ENCODE data around the gene PLXNA3. TPM values are rescaled to one million over a fixed set of nuclear protein-coding genes. Genes with fewer than 3 reads are reported as not detected.
"Not testable (repeated sequence)": the region's sequence is repeated elsewhere in the genome, so short reads cannot be mapped to it uniquely, and the experiment has no call there.

Gene PLXNA3
- total RNA-seq, 1 donor from 2014 or later = 73.0 TPM

- DNase-seq (ENCODE audit: low spot score) = peak; percentile 56
- no peak for ATAC-seq
- intact Hi-C loops (cut with DNase I) = no loop called here
Observed at GRCh38 chrX:154487518-154488290, 29.6 kb downstream of the PLXNA3 start.

- no peak for ATAC-seq
- peak; percentile 54 for DNase-seq (ENCODE audit: low spot score)
- intact Hi-C loops (cut with DNase I) = no loop called here
Observed at GRCh38 chrX:154488336-154489075, 30.4 kb downstream of the PLXNA3 start.

GRCh38 chrX:154489182-154489581 lies 31.1 kb downstream of the PLXNA3 start:
- DNase-seq (ENCODE audit: low spot score) (peak; percentile 54), ATAC-seq (no peak)
- intact Hi-C loops (cut with DNase I) = no loop called here

GRCh38 chrX:154490021-154490413 lies 31.9 kb downstream of the PLXNA3 start:
- ATAC-seq = no peak
- DNase-seq (ENCODE audit: low spot score) = peak; percentile 66
- intact Hi-C loops (cut with DNase I) = no loop called here

GRCh38 chrX:154490414-154491083 lies 32.5 kb downstream of the PLXNA3 start, which contains the start of gene SLC10A3:
Gene SLC10A3, minus strand, starts transcription at chrX:154490629. Its CDS starts 1,689 bp downstream, at chrX:154488940.
- ATAC-seq (peak; percentile 94), DNase-seq (ENCODE audit: low spot score) (peak; percentile 94)
- intact Hi-C loops (cut with DNase I) = no loop called here

- DNase-seq (ENCODE audit: low spot score) (no peak), ATAC-seq (no peak)
- intact Hi-C loops (cut with DNase I) = no loop called here
Observed at GRCh38 chrX:154494715-154495114, 36.6 kb downstream of the PLXNA3 start.

- ATAC-seq = no peak
- intact Hi-C loops (cut with DNase I) = no loop called here
- no peak for DNase-seq (ENCODE audit: low spot score)
Observed at GRCh38 chrX:154495472-154495922, 37.4 kb downstream of the PLXNA3 start.

- intact Hi-C loops (cut with DNase I); DNase-seq (ENCODE audit: low spot score); ATAC-seq: not testable (repeated sequence)
Observed at GRCh38 chrX:154496591-154497137, 38.6 kb downstream of the PLXNA3 start.

- ATAC-seq; DNase-seq (ENCODE audit: low spot score); intact Hi-C loops (cut with DNase I): not testable (repeated sequence)
Observed at GRCh38 chrX:154501423-154501822, 43.3 kb downstream of the PLXNA3 start.

GRCh38 chrX:154502098-154502497 lies 44.0 kb downstream of the PLXNA3 start:
- intact Hi-C loops (cut with DNase I) = no loop called here
- DNase-seq (ENCODE audit: low spot score) = no peak
- ATAC-seq = no peak

- no peak for ATAC-seq
- no peak for DNase-seq (ENCODE audit: low spot score)
- intact Hi-C loops (cut with DNase I) = no loop called here
Observed at GRCh38 chrX:154502989-154503388, 44.9 kb downstream of the PLXNA3 start.

- intact Hi-C loops (cut with DNase I) = no loop called here
- no peak for DNase-seq (ENCODE audit: low spot score)
- ATAC-seq = peak; percentile 17
Observed at GRCh38 chrX:154505734-154506133, 47.7 kb downstream of the PLXNA3 start.

GRCh38 chrX:154506483-154507332 lies 48.6 kb downstream of the PLXNA3 start:
- intact Hi-C loops (cut with DNase I) = no loop called here
- ATAC-seq (no peak), DNase-seq (ENCODE audit: low spot score) (no peak)

- intact Hi-C loops (cut with DNase I) = no loop called here
- ATAC-seq = no peak
- no peak for DNase-seq (ENCODE audit: low spot score)
Observed at GRCh38 chrX:154507673-154508383, 49.7 kb downstream of the PLXNA3 start.

- intact Hi-C loops (cut with DNase I) = no loop called here
- DNase-seq (ENCODE audit: low spot score) = no peak
- no peak for ATAC-seq
Observed at GRCh38 chrX:154508384-154508745, 50.3 kb downstream of the PLXNA3 start.

GRCh38 chrX:154509455-154509854 lies 51.4 kb downstream of the PLXNA3 start:
- ATAC-seq = no peak
- intact Hi-C loops (cut with DNase I) = no loop called here
- DNase-seq (ENCODE audit: low spot score) = no peak

- intact Hi-C loops (cut with DNase I) = no loop called here
- ATAC-seq = no peak
- no peak for DNase-seq (ENCODE audit: low spot score)
Observed at GRCh38 chrX:154511761-154512160, 53.7 kb downstream of the PLXNA3 start.
